NOMO-1 (cell line): Measurements from ENCODE around the gene TBC1D22A.
"Not testable (repeated sequence)": the region's sequence is repeated elsewhere in the genome, so short reads cannot be mapped to it uniquely, and the experiment has no call there.

Source experiments
- DNase-seq, 2 experiments: peaks; one replicate each; lab custom pipeline; 2025; ENCODE audit not compliant: unreplicated experiment in 2 of 2; lab: John Stamatoyannopoulos, UW

Gene TBC1D22A

DNA sequence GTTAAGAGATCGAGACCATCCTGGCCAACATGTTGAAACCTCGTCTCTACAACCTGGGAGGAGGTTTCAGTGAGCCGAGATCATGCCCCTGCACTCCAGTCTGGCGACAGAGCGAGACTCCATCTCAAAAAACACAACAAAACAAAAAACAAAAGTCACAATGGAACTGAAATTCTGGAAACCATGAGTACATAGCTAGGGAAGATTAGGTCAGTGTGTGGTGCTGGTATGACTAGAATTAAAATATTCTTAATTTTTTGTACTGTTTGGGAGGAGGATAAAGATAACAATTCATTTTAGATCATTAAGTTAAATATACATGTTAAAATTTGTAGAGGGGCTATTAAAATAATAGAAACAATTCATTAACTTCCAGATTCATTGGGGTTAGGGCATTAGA lies 344.4 kb downstream of the TBC1D22A start:
- DNase-seq: no peak

DNA sequence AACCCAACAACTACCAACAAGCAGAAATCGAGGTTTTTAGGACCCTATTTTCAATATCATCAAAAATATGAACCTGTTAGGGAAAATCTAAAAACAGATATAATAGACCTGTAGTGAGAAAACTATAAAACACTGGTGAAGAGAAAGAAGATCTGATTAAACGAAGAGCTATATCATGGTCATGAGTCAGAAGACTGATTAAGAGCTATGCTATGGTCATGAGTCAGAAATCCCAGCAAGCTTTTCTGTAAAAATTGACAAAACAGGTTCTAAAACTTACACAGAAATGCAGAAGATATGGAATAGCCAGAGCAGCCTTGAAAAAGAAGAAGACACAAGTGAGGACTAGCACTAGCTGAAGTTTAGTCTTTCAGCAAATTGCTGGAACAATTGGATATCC lies 345.0 kb downstream of the TBC1D22A start:
- DNase-seq: no peak

- DNase-seq: no peak
These were observed 348.5 kb downstream of the TBC1D22A start for GRCh38 chr22:47110817-47111443.

DNA sequence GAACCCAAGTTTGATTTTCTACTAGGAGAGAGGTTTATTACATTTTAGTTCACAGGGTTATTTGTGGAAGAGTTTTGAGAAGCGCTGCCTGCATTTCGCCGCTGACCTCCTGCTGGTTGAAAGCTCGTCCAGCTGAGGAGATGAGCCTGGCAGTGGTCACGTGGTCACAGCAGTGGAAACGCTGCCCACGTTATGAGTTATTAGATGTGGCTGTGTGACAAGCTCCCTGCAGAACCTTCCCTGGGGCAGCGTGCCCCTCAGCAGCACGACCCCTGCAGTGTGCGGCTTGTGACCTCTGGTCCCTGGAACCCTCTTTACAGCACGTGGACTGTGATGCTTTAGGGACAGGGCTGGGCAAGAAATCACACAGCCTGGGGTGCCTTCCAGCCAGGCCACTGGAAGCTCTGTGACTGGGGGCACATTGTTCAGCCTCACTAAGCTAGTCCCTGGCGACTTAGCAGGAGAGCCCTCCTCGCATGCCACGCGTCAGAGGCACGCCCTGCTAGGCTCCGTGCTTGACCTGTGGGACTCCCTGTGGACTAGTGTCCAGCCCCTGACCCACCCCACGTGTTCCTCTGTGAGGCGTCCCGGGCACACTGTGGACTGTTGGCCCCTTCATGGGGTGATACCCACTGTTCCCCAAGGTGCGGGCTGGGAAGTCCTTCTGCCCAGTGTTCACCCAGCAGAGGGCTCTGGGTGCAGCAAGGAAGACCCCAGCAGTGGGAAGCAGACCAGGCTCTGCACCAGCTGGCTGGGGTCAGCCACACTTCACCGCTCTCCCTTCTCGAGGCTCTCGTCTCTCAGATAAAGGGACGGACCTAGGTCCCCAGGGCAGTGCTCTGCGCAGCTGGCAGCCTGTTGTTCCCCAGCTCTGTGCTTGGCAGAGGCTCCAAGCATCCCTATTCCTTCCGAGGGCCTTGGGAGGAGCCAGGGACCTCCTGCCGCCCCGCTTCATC lies 349.5 kb downstream of the TBC1D22A start:
- no peak for DNase-seq

DNA sequence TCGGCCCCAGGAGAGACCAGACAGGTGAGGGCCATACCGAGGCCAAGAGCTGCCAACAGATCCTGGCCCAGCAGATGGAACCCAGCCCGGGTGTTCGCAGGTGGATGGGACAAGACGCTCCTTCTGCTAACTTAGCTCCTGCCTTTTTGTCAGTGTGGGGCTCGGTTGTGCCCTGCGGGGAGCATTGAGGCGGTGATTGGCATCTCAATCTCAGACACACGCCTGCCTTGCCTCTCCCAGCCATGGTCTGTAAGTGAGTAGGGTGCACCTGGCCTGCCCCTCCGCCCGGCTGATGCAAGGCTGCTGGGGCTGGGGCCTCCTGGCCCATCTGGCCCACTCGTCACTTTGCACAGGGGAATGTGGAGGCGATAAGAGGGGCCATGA lies 350.1 kb downstream of the TBC1D22A start:
- no peak for DNase-seq

GRCh38 chr22:47112994-47113852 lies 350.8 kb downstream of the TBC1D22A start:
- no peak for DNase-seq

- no peak for DNase-seq
These were observed 351.5 kb downstream of the TBC1D22A start for GRCh38 chr22:47113853-47114415.

- DNase-seq: no peak
These were observed 352.5 kb downstream of the TBC1D22A start for GRCh38 chr22:47114813-47115517.

DNA sequence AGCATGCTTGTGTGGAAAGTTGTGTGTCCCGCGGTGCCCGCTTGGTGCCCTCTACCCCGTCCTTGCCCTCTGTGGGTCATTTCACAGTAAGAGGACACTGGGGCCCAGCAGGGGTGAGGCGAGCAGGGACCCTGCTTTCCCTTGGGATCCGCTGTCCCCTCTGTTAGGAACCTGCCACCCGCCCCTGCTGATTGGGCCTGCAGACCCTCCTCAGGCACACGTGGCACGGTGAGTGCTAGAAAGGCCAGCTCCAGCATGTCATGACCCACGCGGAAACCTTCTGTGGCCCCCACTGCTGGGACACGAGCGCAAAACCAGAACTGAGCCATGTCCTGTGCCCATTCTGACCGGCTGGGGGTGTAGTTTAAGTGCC lies 353.1 kb downstream of the TBC1D22A start:
- no peak for DNase-seq

DNA sequence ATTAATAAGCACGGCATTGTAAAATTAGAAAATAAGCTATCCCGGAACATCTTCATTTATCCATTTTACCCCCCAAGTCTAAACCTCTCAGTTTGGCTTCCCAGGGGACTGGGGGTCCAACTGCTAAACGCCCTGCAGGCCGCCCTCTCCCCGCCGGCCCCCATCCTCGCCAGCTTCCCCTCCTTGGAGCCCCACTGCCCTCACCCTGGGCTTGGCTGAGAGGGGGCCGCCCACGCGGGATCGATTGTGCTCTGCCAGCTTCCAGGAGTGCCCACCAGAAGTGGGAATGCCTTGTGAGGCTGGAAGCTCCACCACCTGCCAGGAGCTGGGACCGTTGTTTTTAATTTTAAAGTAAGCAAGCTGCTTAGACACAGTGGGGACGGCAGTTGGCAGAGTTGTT lies 353.5 kb downstream of the TBC1D22A start:
- DNase-seq: no peak

DNA sequence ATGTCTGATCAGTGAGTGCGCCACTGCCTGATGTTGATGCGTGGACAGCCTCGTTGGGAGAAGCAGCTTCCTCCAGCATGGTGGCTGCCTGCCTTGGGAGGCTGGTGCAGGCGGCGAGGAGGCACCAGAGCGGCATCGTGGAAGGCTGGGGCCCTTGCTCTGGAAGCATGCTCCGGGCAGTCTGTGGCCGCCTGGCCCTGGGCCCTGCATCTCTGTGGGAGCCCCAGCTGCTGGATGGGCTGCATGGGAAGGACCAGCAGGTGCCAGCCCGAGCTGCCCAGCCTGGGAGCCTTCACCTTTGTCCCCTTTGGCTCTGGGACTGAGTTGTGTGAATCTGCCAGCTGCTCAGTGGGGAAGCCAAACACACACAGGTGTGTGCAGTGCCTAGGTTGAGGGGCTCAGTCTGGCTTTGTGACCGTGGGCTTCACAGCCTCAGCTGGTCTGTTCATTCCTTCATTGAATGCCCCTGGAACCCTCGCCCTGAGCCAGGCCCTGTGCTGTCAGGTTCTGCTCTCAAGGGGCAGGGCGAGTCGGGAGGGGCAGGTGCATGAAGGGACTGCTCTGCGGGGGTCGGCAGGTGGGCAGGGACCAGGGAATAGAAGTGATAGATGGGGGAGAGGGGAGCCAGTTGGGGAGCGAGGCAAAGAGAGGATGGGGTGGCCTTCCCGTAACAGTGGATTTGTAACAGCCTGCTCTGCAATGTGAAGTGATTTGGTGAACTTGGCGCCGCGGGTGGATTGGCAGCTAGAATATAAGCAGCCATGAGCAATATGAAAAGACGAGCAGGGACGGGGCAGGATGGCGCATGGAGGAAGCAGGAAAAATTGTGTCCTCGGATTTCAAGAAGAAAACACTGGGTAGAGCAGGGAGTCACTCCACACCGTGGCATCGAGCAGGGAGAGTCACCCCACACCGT lies 354.2 kb downstream of the TBC1D22A start:
- no peak for DNase-seq

- DNase-seq: not testable (repeated sequence)
These were observed 355.0 kb downstream of the TBC1D22A start for GRCh38 chr22:47117442-47117841.

DNA sequence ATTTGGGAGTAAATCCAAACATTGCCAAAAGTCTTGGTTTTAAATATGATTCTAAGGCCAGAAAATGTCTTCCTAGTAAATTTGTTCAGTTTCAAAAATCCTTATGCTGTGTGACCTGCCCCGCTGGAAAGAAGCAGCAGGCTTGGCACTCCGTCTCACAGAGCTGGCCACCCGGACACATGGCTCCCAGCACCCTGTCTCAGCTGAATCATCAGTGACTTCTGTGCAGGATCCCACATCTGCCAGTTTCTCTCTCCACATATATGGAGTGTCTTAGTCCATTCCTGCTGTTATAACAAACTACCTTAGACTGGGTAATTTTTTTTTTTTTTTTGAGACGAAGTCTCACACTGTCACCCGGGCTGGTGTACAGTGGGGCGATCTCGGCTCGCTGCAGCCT lies 356.7 kb downstream of the TBC1D22A start:
- DNase-seq: no peak

DNA sequence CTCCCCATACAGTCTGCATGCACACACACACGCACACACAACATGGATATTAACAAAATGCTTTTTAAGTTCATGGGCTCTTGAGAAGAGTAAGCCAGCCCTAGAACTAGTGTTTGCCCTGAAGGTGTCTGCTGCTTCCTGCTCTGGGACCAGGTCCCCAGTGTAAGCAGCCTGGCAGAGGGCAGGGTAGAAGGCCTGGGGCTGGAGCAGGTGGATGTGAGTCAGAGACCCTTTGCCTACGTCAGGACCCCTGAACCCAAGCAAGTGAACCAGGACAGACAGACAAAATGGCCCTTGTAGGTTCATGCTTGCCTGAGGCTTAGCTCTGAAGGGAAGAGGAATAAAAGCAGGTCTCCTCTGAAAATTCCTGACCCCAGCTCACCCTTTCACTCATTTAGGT lies 357.9 kb downstream of the TBC1D22A start:
- DNase-seq: no peak

DNA sequence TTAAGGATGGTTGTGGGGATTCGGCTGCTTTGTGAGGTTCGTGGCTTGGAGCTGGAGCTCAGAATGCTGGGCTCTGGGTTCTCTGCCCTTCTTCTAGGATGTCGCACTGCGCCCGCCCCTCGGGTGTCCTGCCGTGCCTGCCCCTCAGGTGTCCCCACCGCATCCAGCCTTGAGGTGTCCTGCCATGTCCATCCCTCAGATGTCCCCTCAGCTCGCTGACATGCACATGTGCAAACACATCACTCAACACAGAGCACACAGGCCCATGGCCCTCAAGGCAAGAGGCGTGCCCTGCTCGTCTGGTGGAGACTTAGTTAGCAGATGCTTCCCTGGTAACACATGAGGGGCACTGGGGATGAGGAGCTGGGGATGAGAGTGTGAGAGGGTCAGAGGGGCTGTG lies 359.3 kb downstream of the TBC1D22A start:
- no peak for DNase-seq

GRCh38 chr22:47122441-47123000 lies 360.1 kb downstream of the TBC1D22A start:
- DNase-seq: no peak

GRCh38 chr22:47123006-47123826 lies 360.8 kb downstream of the TBC1D22A start:
- DNase-seq: no peak

DNA sequence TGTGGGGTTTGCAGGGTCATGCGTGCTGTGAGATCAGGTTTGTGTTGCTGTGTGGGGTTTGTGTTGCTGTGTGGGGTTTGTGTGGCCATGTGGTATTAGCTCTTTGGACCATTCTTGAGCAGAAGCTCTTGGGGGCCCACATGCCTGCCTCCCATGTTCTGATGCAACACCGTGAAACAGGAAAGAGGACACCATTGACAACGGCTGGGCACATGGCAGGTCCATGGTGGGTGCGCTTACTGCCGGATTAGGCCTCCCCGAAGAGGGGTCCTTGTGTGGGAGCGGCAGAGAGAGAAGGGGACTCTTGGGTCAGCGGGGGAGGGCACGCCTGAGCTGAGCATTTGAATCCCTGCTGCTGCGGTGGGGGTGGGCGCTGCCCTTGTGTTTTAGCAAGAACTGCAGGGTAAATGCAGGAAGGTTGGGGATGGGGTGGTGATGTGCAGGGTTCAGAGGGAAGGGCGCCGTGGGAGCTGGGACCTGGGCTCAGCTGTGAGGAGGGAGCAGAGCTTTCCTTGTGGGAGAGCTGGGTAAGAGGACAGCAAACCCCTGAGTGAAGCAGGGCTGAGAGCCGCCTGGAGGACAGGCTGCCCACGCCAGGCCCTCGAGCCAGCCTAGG lies 361.5 kb downstream of the TBC1D22A start:
- DNase-seq: no peak
